Measurements from ENCODE around the gene ALPL. TPM values are rescaled to one million over a fixed set of nuclear protein-coding genes. Genes with fewer than 3 reads are reported as not detected.
"Not testable (repeated sequence)": the region's sequence is repeated elsewhere in the genome, so short reads cannot be mapped to it uniquely, and the experiment has no call there.

ALPL gene
- total and polyA plus RNA-seq, 2 donors (not counting 1 experiment from before 2014, with no cell fraction given) = 1.3 to 3.6 TPM

- TF ChIP-seq EZH2 (IDR thresholded peaks at IDR 0.05; ENCODE audit: low read length, missing control alignments) (no peak), CTCF (conservative IDR thresholded peaks at IDR 0.05 in 1 of 2, IDR thresholded peaks at IDR 0.05 in 1 of 2; ENCODE audit: low read depth in 1 of 2, low read length in 2 of 2) (no peak)
- H3K9me3 ChIP-seq (ENCODE audit: control insufficient read depth, insufficient read depth, low read depth, low read length) = no peaks in the 10 kb centered on the region
- H2AFZ ChIP-seq (ENCODE audit: low read length) = no peak overlapping the region
- H3K4me2 ChIP-seq (ENCODE audit: extremely low read depth, insufficient read depth, low read length) = no peak overlapping the region
- no peak overlapping the region for H3K9ac ChIP-seq (ENCODE audit: insufficient read depth, low read length)
- H3K4me3 ChIP-seq (replicated peaks in 1 of 4; ENCODE audit: control extremely low read depth in 1 of 4, insufficient read depth in 1 of 4, low read depth in 3 of 4, low read length in 4 of 4) = no peak overlapping the region
- H3K27ac ChIP-seq (ENCODE audit: insufficient read depth, low read length) = no peak overlapping the region
- H3K27me3 ChIP-seq (ENCODE audit: control insufficient read depth, insufficient read depth, low read length) = no peaks in the 10 kb centered on the region
- no peaks in the 10 kb centered on the region for H3K79me2 ChIP-seq (ENCODE audit: control insufficient read depth, insufficient read depth, low read length)
- no peak for DNase-seq (ENCODE audit: low read depth in 2 of 2)
- H3K4me1 ChIP-seq (ENCODE audit: control insufficient read depth, extremely low read depth, insufficient read depth, low read length) = no peaks in the 10 kb centered on the region
- H3K36me3 ChIP-seq (ENCODE audit: control insufficient read depth, insufficient read depth, low read length) = peaks cover 4% of the 10 kb centered on the region
- no peaks in the 10 kb centered on the region for H4K20me1 ChIP-seq (ENCODE audit: control insufficient read depth, extremely low read depth, insufficient read depth, low read length)
These were observed 39.6 kb upstream of the ALPL start for GRCh38 chr1:21469581-21469980.

- TF ChIP-seq CTCF (conservative IDR thresholded peaks at IDR 0.05 in 1 of 2, IDR thresholded peaks at IDR 0.05 in 1 of 2; ENCODE audit: low read depth in 1 of 2, low read length in 2 of 2) (no peak), EZH2 (IDR thresholded peaks at IDR 0.05; ENCODE audit: low read length, missing control alignments) (no peak)
- Histone ChIP-seq H2AFZ (ENCODE audit: low read length) (no peak overlapping the region), H3K79me2 (ENCODE audit: control insufficient read depth, insufficient read depth, low read length) (no peaks in the 10 kb centered on the region), H3K4me2 (ENCODE audit: extremely low read depth, insufficient read depth, low read length) (no peak overlapping the region), H4K20me1 (ENCODE audit: control insufficient read depth, extremely low read depth, insufficient read depth, low read length) (no peaks in the 10 kb centered on the region), H3K4me3 (replicated peaks in 1 of 4; ENCODE audit: control extremely low read depth in 1 of 4, insufficient read depth in 1 of 4, low read depth in 3 of 4, low read length in 4 of 4) (no peak overlapping the region), H3K4me1 (ENCODE audit: control insufficient read depth, extremely low read depth, insufficient read depth, low read length) (no peaks in the 10 kb centered on the region), H3K36me3 (ENCODE audit: control insufficient read depth, insufficient read depth, low read length) (peaks cover 4% of the 10 kb centered on the region), H3K27me3 (ENCODE audit: control insufficient read depth, insufficient read depth, low read length) (no peaks in the 10 kb centered on the region), H3K27ac (ENCODE audit: insufficient read depth, low read length) (no peak overlapping the region), H3K9me3 (ENCODE audit: control insufficient read depth, insufficient read depth, low read depth, low read length) (no peaks in the 10 kb centered on the region), H3K9ac (ENCODE audit: insufficient read depth, low read length) (no peak overlapping the region)
- no peak for DNase-seq (ENCODE audit: low read depth in 2 of 2)
These were observed 36.4 kb upstream of the ALPL start for GRCh38 chr1:21472861-21473260.

- no peaks in the 10 kb centered on the region for H3K79me2 ChIP-seq (ENCODE audit: control insufficient read depth, insufficient read depth, low read length)
- no peak for DNase-seq (ENCODE audit: low read depth in 2 of 2)
- no peak overlapping the region for H3K4me3 ChIP-seq (replicated peaks in 1 of 4; ENCODE audit: control extremely low read depth in 1 of 4, insufficient read depth in 1 of 4, low read depth in 3 of 4, low read length in 4 of 4)
- H3K36me3 ChIP-seq (ENCODE audit: control insufficient read depth, insufficient read depth, low read length) = peaks cover 1% of the 10 kb centered on the region
- H3K27ac ChIP-seq (ENCODE audit: insufficient read depth, low read length) = no peak overlapping the region
- no peaks in the 10 kb centered on the region for H3K4me1 ChIP-seq (ENCODE audit: control insufficient read depth, extremely low read depth, insufficient read depth, low read length)
- no peaks in the 10 kb centered on the region for H3K9me3 ChIP-seq (ENCODE audit: control insufficient read depth, insufficient read depth, low read depth, low read length)
- H3K9ac ChIP-seq (ENCODE audit: insufficient read depth, low read length) = no peak overlapping the region
- no peaks in the 10 kb centered on the region for H3K27me3 ChIP-seq (ENCODE audit: control insufficient read depth, insufficient read depth, low read length)
- no peaks in the 10 kb centered on the region for H4K20me1 ChIP-seq (ENCODE audit: control insufficient read depth, extremely low read depth, insufficient read depth, low read length)
- H3K4me2 ChIP-seq (ENCODE audit: extremely low read depth, insufficient read depth, low read length) = no peak overlapping the region
- TF ChIP-seq CTCF (conservative IDR thresholded peaks at IDR 0.05 in 1 of 2, IDR thresholded peaks at IDR 0.05 in 1 of 2; ENCODE audit: low read depth in 1 of 2, low read length in 2 of 2) (no peak), EZH2 (IDR thresholded peaks at IDR 0.05; ENCODE audit: low read length, missing control alignments) (no peak)
- H2AFZ ChIP-seq (ENCODE audit: low read length) = no peak overlapping the region
These were observed 30.9 kb upstream of the ALPL start for GRCh38 chr1:21478356-21478755.

- not testable (repeated sequence) for H3K9ac ChIP-seq (ENCODE audit: insufficient read depth, low read length); H3K9me3 ChIP-seq (ENCODE audit: control insufficient read depth, insufficient read depth, low read depth, low read length); H3K4me1 ChIP-seq (ENCODE audit: control insufficient read depth, extremely low read depth, insufficient read depth, low read length); H3K36me3 ChIP-seq (ENCODE audit: control insufficient read depth, insufficient read depth, low read length); H4K20me1 ChIP-seq (ENCODE audit: control insufficient read depth, extremely low read depth, insufficient read depth, low read length); H3K4me2 ChIP-seq (ENCODE audit: extremely low read depth, insufficient read depth, low read length); DNase-seq (ENCODE audit: low read depth in 2 of 2); H3K27ac ChIP-seq (ENCODE audit: insufficient read depth, low read length); H3K4me3 ChIP-seq (replicated peaks in 1 of 4; ENCODE audit: control extremely low read depth in 1 of 4, insufficient read depth in 1 of 4, low read depth in 3 of 4, low read length in 4 of 4); H3K27me3 ChIP-seq (ENCODE audit: control insufficient read depth, insufficient read depth, low read length); H3K79me2 ChIP-seq (ENCODE audit: control insufficient read depth, insufficient read depth, low read length); H2AFZ ChIP-seq (ENCODE audit: low read length)
These were observed 25.3 kb upstream of the ALPL start for GRCh38 chr1:21483881-21484280.

All from fibroblast of lung (primary cell).